Smooth muscle cell (in vitro differentiated cells): ENCODE measurements around the gene CCNH. TPM values are rescaled to one million over a fixed set of nuclear protein-coding genes. Genes with fewer than 3 reads are reported as not detected.

Source experiments
- DNase-seq: peaks from one replicate; lab custom pipeline; 2025; ENCODE audit not compliant: unreplicated experiment; lab: John Stamatoyannopoulos, UW
- H2AFZ ChIP-seq: fragments of 200-600 bp; sonication (generic); 2 replicates; pipeline ENCODE4 v1.6.0; 2016; ENCODE audit warnings: antibody characterized with exemption, low read depth, mild to moderate bottlenecking
- H3F3A ChIP-seq: fragments of 200-600 bp; sonication (generic); 2 replicates; pipeline ENCODE4 v1.6.0; 2017; ENCODE audit warnings: antibody characterized with exemption, low read depth
- H3K27ac ChIP-seq: fragments of 200-600 bp; sonication (generic); 2 replicates; pipeline ENCODE4 v1.5.1; 2016; ENCODE audit warnings: low read depth, mild to moderate bottlenecking
- H3K27me3 ChIP-seq: fragments of 200-600 bp; sonication (generic); 2 replicates; pipeline ENCODE4 v1.6.1; 2016; ENCODE audit warnings: low read depth, mild to moderate bottlenecking
- H3K36me3 ChIP-seq: fragments of 200-600 bp; sonication (generic); 2 replicates; pipeline ENCODE4 v1.5.1; 2016; ENCODE audit warnings: low read depth
- H3K4me1 ChIP-seq: fragments of 200-600 bp; sonication (generic); 2 replicates; pipeline ENCODE4 v1.5.1; 2016; ENCODE audit warnings: low read depth
- H3K4me2 ChIP-seq: fragments of 200-600 bp; sonication (generic); 2 replicates; pipeline ENCODE4 v1.6.0; 2016; ENCODE audit warnings: mild to moderate bottlenecking
- H3K4me3 ChIP-seq: fragments of 200-600 bp; sonication (generic); 2 replicates; pipeline ENCODE4 v1.5.1; 2016; ENCODE audit warnings: mild to moderate bottlenecking
- H3K79me2 ChIP-seq: fragments of 200-600 bp; sonication (generic); 2 replicates; pipeline ENCODE4 v1.6.0; 2016; ENCODE audit warnings: low read depth, mild to moderate bottlenecking
- H3K9ac ChIP-seq: fragments of 200-600 bp; sonication (generic); 2 replicates; pipeline ENCODE4 v1.6.0; 2016; ENCODE audit warnings: low read depth
- H3K9me3 ChIP-seq: fragments of 200-600 bp; sonication (generic); replicated peaks from 2 replicates; pipeline ENCODE4 v1.5.1; 2016; ENCODE audit warnings: low read depth
- H4K20me1 ChIP-seq: fragments of 200-600 bp; sonication (generic); 2 replicates; pipeline ENCODE4 v1.6.0; 2016; ENCODE audit warnings: low read depth
- WGBS: methylation state at CpG from one replicate; pipeline ENCODE4 v1.1.7; 2016; ENCODE audit warnings: low lambda C conversion rate; 5-methylcytosine and 5-hydroxymethylcytosine counted together
- polyA plus RNA-seq: library from polyadenylated mRNA; unstranded; fragments of >200 nt; fragmentation: Nextera tagmentation; extraction: Ambion mirVana; gene quantifications from 2 replicates; pipeline ENCODE4 v1.2.1, GENCODE V29; 2016
- small RNA-seq: library from RNA; depleted of rRNA; stranded (forward); fragments of <200 nt; gene quantifications from one replicate; pipeline ENCODE3, GENCODE V24; 2014
- total RNA-seq: library from RNA; depleted of rRNA; stranded (reverse); fragments of >200 nt; gene quantifications from 2 replicates; pipeline ENCODE4 v1.2.3, GENCODE V29; 2014
- TF ChIP-seq, protein P1 (sequence below): fragments of 200-600 bp; sonication (generic); IDR thresholded peaks from 2 replicates; pipeline ENCODE4 v1.5.1; 2017; ENCODE audit warnings: borderline replicate concordance, mild to moderate bottlenecking, antibody characterized with exemption; ENCODE audit not compliant: insufficient read depth, poor library complexity, severe bottlenecking

The CCNH gene
- total and polyA plus RNA-seq, 2 experiments from 2014 or later: 33.2 to 96.7 TPM

DNA sequence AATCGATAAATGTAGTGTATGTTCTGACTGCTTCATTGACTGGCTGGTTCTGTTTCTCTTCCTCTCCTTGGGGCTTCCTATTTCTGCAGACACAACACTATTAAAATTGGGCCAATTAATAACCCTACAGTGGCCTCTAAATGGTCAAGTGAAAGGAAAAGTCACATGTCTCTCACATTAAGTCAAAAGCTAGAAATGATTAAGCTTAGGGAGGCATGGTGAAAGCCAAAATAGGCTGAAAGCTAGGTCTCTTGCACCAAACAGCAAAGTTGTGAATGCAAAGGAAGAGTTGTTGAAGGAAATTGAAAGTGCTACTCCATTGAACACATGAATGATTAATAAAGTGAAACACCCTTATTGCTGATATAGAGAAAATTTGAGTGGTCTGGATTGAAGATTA is 58.2 kb downstream of the CCNH start:
- DNase-seq: no peak
- H2AFZ ChIP-seq: no peak overlapping the region
- peaks cover 9% of the 10 kb centered on the region for H3K79me2 ChIP-seq
- peaks cover 11% of the 10 kb centered on the region for H3F3A ChIP-seq
- no peaks in the 10 kb centered on the region for H4K20me1 ChIP-seq
- no peak overlapping the region for H3K9ac ChIP-seq
- no peak overlapping the region for H3K4me3 ChIP-seq
- no peaks in the 10 kb centered on the region for H3K4me1 ChIP-seq
- H3K27ac ChIP-seq: no peak overlapping the region
- H3K4me2 ChIP-seq: no peak overlapping the region
- H3K36me3 ChIP-seq: peaks cover 39% of the 10 kb centered on the region
- H3K27me3 ChIP-seq: no peaks in the 10 kb centered on the region
- TF ChIP-seq, protein P1, sequence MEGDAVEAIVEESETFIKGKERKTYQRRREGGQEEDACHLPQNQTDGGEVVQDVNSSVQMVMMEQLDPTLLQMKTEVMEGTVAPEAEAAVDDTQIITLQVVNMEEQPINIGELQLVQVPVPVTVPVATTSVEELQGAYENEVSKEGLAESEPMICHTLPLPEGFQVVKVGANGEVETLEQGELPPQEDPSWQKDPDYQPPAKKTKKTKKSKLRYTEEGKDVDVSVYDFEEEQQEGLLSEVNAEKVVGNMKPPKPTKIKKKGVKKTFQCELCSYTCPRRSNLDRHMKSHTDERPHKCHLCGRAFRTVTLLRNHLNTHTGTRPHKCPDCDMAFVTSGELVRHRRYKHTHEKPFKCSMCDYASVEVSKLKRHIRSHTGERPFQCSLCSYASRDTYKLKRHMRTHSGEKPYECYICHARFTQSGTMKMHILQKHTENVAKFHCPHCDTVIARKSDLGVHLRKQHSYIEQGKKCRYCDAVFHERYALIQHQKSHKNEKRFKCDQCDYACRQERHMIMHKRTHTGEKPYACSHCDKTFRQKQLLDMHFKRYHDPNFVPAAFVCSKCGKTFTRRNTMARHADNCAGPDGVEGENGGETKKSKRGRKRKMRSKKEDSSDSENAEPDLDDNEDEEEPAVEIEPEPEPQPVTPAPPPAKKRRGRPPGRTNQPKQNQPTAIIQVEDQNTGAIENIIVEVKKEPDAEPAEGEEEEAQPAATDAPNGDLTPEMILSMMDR: no peak
- no peaks in the 10 kb centered on the region for H3K9me3 ChIP-seq
- WGBS: 100% methylated on average over 1 of the region's 1 CpG

DNA sequence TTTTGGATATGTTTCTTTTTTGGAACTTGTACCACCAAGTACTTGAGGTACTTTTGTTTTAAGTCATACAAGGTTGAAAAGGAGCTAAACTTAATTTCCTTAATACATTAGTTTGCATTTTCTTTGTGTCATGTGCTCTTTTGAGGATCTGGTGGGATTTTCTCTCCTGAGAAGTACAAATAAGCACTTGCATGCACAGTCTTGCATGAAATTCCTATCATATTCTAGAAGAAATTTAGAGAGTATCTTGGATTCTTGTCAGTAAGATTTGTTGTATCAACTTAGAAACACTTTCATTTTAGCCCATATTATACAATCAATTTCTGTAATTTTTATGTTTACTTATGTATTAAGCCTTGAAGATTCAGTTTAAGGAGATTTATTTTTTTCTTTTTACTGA is 64.9 kb downstream of the CCNH start:
- DNase-seq: no peak
- Histone ChIP-seq H3K9me3 (no peaks in the 10 kb centered on the region), H3K4me1 (peaks cover 5% of the 10 kb centered on the region), H3K27ac (peak overlapping the region; percentile 20), H3K79me2 (peaks cover 9% of the 10 kb centered on the region), H3K9ac (no peak overlapping the region), H3K4me3 (no peak overlapping the region), H4K20me1 (peaks cover 4% of the 10 kb centered on the region), H2AFZ (no peak overlapping the region), H3K36me3 (peaks cover 24% of the 10 kb centered on the region), H3K4me2 (peak overlapping the region; percentile 40), H3K27me3 (no peaks in the 10 kb centered on the region), H3F3A (no peaks in the 10 kb centered on the region)
- TF ChIP-seq, protein P1: no peak

DNA sequence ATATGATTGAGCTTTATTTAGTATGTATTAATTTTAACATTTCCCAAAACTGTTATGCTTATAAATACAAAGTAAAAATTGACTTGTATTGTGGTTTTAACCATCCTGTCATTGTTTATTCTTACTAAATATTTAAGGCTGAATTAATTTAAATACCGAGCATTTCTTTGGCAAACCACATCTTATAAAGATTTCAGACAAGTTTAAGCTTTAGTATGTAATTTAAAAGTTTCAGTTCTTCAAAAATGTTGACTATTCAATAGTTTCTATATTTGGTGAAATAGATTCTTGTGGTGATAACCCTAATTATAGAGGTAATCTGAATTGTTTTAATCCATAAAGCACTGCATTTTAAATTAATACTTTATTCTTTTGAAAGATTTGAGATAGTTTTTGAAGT is 65.5 kb downstream of the CCNH start:
- 97% methylated on average over 1 of the region's 1 CpG for WGBS
- no peak overlapping the region for H3K9ac ChIP-seq
- no peak overlapping the region for H3K4me3 ChIP-seq
- peaks cover 9% of the 10 kb centered on the region for H3K79me2 ChIP-seq
- no peaks in the 10 kb centered on the region for H3F3A ChIP-seq
- peaks cover 5% of the 10 kb centered on the region for H3K4me1 ChIP-seq
- peak overlapping the region; percentile 40 for H3K4me2 ChIP-seq
- H3K27me3 ChIP-seq: no peaks in the 10 kb centered on the region
- peak overlapping the region; percentile 20 for H3K27ac ChIP-seq
- H3K36me3 ChIP-seq: peaks cover 25% of the 10 kb centered on the region
- TF ChIP-seq, protein P1: no peak
- no peaks in the 10 kb centered on the region for H3K9me3 ChIP-seq
- H4K20me1 ChIP-seq: peaks cover 4% of the 10 kb centered on the region
- H2AFZ ChIP-seq: no peak overlapping the region
- no peak for DNase-seq

Small RNA genes lying within 50 kb of the gene (small RNA-seq; reads per million reads assigned to genes)
- not detected for gene RNU6-727P

Other genes starting within 250 kb of the CCNH start
- gene RASA1, start 145.0 kb downstream of the CCNH start, total RNA-seq: 59.6 and 69.5 TPM in 2 replicates
- gene RASA1, start 145.0 kb downstream of the CCNH start, polyA plus RNA-seq: 21.3 and 28.9 TPM in 2 replicates